ENCODE data around the gene TFDP1.

TFDP1 gene

DNA sequence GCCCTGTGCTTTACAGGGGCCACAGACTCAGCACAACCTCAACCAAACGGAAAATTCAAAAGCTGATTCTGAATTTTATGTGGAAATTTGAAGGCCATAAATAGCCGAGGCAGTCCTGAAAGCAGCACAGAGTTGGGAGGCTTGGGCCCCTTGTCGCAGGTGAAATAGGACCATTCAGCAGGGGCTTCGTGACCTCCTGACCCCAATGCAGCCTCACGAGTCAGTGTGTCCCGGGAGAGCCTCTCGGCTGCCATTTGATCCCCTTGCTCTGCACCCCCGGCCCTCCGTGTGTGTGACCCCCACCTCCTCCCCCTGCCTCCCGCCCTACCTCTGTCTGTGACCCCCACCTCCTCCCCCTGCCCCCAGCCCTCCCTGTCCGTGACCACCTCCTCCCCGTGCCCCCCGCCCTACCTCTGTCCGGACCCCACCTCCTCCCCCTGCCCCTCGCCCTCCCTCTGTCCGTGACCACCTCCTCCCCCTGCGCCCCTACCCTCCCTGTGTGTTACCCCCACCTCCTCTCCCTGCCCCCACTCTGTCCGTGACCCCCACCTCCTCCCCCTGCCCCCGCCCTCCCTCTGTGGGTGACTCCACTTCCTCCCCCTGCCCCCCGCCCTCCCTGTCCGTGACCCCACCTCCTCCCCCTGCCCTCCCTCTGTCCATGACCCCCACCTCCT lies 41.7 kb upstream of the TFDP1 start:
- no peak for TF ChIP-seq EZH2phosphoT487 (conservative IDR thresholded peaks at IDR 0.05; ENCODE audit: low read length)
- TF ChIP-seq, protein P1, sequence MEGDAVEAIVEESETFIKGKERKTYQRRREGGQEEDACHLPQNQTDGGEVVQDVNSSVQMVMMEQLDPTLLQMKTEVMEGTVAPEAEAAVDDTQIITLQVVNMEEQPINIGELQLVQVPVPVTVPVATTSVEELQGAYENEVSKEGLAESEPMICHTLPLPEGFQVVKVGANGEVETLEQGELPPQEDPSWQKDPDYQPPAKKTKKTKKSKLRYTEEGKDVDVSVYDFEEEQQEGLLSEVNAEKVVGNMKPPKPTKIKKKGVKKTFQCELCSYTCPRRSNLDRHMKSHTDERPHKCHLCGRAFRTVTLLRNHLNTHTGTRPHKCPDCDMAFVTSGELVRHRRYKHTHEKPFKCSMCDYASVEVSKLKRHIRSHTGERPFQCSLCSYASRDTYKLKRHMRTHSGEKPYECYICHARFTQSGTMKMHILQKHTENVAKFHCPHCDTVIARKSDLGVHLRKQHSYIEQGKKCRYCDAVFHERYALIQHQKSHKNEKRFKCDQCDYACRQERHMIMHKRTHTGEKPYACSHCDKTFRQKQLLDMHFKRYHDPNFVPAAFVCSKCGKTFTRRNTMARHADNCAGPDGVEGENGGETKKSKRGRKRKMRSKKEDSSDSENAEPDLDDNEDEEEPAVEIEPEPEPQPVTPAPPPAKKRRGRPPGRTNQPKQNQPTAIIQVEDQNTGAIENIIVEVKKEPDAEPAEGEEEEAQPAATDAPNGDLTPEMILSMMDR (IDR thresholded peaks at IDR 0.05; ENCODE audit: insufficient read depth, low read length, poor library complexity, severe bottlenecking) = no peak
- H3K27ac ChIP-seq (ENCODE audit: low read depth, low read length) = no peak overlapping the region
- no peak overlapping the region for H3K9ac ChIP-seq (ENCODE audit: low read length)
- no peak overlapping the region for H2AFZ ChIP-seq (ENCODE audit: low read depth, low read length, severe bottlenecking)
- no peaks in the 10 kb centered on the region for H4K20me1 ChIP-seq (ENCODE audit: low read depth, low read length)
- no peak overlapping the region for H3K4me2 ChIP-seq (ENCODE audit: low read depth, low read length, poor library complexity, severe bottlenecking)
- no peaks in the 10 kb centered on the region for H3K79me2 ChIP-seq (ENCODE audit: insufficient read depth, low read length)
- no peaks in the 10 kb centered on the region for H3K9me3 ChIP-seq (ENCODE audit: insufficient read depth, low read length)
- no peaks in the 10 kb centered on the region for H3K9me2 ChIP-seq (replicated peaks; ENCODE audit: insufficient read depth, low read length)
- no peaks in the 10 kb centered on the region for H3K27me3 ChIP-seq (ENCODE audit: low read length)
- H3K36me3 ChIP-seq (ENCODE audit: low read length) = no peaks in the 10 kb centered on the region
- H3F3A ChIP-seq (ENCODE audit: insufficient read depth) = no peaks in the 10 kb centered on the region
- H3K4me3 ChIP-seq (ENCODE audit: insufficient read depth, low read length, poor library complexity, severe bottlenecking) = no peak overlapping the region

DNA sequence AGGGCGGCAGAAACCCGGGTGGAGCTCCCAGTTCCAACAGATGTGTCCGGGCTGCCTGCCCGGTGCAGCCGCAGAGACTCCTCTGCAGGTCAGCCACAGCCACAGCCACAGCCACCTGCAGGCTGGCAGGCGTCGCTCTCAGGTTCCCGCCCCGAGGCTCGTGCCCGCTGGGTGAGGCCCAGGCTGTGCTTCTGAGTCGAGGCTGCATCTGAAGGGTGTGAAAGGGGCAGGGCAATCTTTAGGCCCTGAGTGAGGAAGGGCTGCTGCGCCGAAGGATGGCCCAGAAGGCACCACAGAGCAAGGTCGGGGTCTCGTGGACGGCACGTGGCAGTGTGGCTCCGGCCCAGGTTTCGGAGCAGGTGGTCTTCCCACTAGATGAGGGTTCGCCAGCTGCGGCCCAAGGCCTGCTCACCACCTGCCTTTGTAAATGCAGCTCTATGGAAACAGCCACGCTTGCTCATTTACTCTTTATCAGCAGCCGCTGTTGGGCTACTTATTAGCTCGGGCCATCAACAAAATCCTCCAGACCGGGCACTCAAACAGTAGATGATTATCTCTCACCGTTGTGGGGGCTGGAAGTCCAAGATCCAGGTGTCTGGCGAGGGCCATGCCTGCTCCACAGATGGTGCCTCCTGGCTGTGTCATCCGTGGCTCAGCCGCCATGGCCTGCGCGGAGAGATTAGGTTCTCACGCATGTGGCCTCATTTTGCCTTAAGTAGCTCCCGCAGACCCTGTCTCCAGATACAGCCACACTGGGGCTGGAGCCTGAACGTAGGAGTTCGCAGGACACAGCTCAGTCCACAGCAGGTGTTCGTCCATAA lies 40.3 kb upstream of the TFDP1 start:
- Histone ChIP-seq H3K36me3 (ENCODE audit: low read length) (no peaks in the 10 kb centered on the region), H3K27ac (ENCODE audit: low read depth, low read length) (no peak overlapping the region), H4K20me1 (ENCODE audit: low read depth, low read length) (no peaks in the 10 kb centered on the region), H3K9ac (ENCODE audit: low read length) (no peak overlapping the region), H3K9me3 (ENCODE audit: insufficient read depth, low read length) (no peaks in the 10 kb centered on the region), H2AFZ (ENCODE audit: low read depth, low read length, severe bottlenecking) (no peak overlapping the region), H3K27me3 (ENCODE audit: low read length) (no peaks in the 10 kb centered on the region), H3K79me2 (ENCODE audit: insufficient read depth, low read length) (no peaks in the 10 kb centered on the region), H3K4me3 (ENCODE audit: insufficient read depth, low read length, poor library complexity, severe bottlenecking) (no peak overlapping the region), H3F3A (ENCODE audit: insufficient read depth) (no peaks in the 10 kb centered on the region), H3K9me2 (replicated peaks; ENCODE audit: insufficient read depth, low read length) (no peaks in the 10 kb centered on the region), H3K4me2 (ENCODE audit: low read depth, low read length, poor library complexity, severe bottlenecking) (no peak overlapping the region)
- no peak for TF ChIP-seq EZH2phosphoT487 (conservative IDR thresholded peaks at IDR 0.05; ENCODE audit: low read length)
- TF ChIP-seq, protein P1 (IDR thresholded peaks at IDR 0.05; ENCODE audit: insufficient read depth, low read length, poor library complexity, severe bottlenecking) = no peak

DNA sequence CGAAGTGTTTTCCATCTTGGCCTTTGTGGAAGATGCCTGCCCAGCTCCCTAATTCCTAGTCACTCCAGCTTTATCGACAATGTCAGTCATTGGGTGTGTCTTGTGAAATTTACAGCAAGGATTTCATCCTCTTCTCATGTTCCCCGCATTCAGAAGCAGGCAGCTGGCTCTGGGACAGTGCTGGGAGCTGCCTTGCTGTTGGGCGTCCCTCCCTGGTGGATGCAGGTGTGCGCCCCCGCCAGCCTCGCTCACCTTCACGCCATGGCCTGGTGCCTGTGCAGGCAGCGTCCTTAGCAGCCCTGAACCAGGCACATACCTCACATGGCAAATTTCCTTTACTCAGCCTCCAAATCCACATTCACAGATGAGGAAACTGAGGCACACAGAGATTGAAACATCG lies 39.7 kb upstream of the TFDP1 start:
- H3K4me2 ChIP-seq (ENCODE audit: low read depth, low read length, poor library complexity, severe bottlenecking) = no peak overlapping the region
- H3K9ac ChIP-seq (ENCODE audit: low read length) = no peak overlapping the region

More for the DNA sequence above, 39.7 kb upstream of the TFDP1 start:
- no peaks in the 10 kb centered on the region for H3K27me3 ChIP-seq (ENCODE audit: low read length)
- H3K36me3 ChIP-seq (ENCODE audit: low read length) = no peaks in the 10 kb centered on the region
- no peaks in the 10 kb centered on the region for H4K20me1 ChIP-seq (ENCODE audit: low read depth, low read length)
- no peaks in the 10 kb centered on the region for H3K9me2 ChIP-seq (replicated peaks; ENCODE audit: insufficient read depth, low read length)
- H3K9me3 ChIP-seq (ENCODE audit: insufficient read depth, low read length) = no peaks in the 10 kb centered on the region
- TF ChIP-seq, protein P1 (IDR thresholded peaks at IDR 0.05; ENCODE audit: insufficient read depth, low read length, poor library complexity, severe bottlenecking) = no peak
- TF ChIP-seq EZH2phosphoT487 (conservative IDR thresholded peaks at IDR 0.05; ENCODE audit: low read length) = no peak
- no peaks in the 10 kb centered on the region for H3K79me2 ChIP-seq (ENCODE audit: insufficient read depth, low read length)
- H3K27ac ChIP-seq (ENCODE audit: low read depth, low read length) = no peak overlapping the region
- no peak overlapping the region for H2AFZ ChIP-seq (ENCODE audit: low read depth, low read length, severe bottlenecking)
- no peak overlapping the region for H3K4me3 ChIP-seq (ENCODE audit: insufficient read depth, low read length, poor library complexity, severe bottlenecking)
- H3F3A ChIP-seq (ENCODE audit: insufficient read depth) = no peaks in the 10 kb centered on the region
